NCI-H1436 (cell line): ENCODE data around the gene FUZ.
A peak's percentile ranks its signal among the peaks of the same experiment; 100 is the strongest.

Source experiments
- DNase-seq: peaks from one replicate; lab custom pipeline; 2025; lab: John Stamatoyannopoulos, UW

FUZ gene

GRCh38 chr19:49776371-49776764, 36.7 kb downstream of the FUZ start:
- no peak for DNase-seq

- DNase-seq: no peak
These were observed 37.2 kb downstream of the FUZ start for GRCh38 chr19:49775742-49776370.

GRCh38 chr19:49774969-49775368, 38.1 kb downstream of the FUZ start:
- DNase-seq: no peak

- DNase-seq: no peak
These were observed 39.3 kb downstream of the FUZ start for GRCh38 chr19:49773663-49774350.

DNA sequence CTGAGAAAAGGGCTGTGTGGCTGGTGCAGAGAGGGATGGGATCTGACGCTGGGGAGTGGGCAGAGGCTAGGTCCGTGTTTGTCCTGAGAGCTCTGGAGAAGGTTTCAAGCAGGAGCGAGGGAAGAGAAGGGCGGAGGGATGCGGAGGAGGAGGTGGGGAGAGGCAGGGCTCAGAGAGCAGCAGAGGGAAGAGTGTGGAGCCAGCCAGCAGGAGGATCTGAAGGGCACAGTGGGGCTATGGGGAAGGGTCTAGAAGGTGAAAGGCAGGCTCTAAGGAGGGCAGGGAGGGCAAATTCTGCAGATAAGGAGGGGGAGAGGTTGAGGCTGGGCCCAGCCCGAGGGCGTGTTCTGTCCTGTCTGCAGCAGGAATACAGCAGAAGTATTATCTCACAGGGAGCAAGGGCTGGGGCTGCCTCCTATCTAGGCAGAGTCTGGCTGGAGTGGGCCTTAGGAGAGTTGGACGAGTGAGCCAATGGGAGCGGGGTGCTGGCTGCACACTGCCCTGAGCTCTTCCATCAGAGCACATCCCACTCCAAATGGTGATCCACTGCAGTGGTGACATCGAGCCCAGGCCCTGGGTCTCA, 40.2 kb downstream of the FUZ start:
- no peak for DNase-seq

DNA sequence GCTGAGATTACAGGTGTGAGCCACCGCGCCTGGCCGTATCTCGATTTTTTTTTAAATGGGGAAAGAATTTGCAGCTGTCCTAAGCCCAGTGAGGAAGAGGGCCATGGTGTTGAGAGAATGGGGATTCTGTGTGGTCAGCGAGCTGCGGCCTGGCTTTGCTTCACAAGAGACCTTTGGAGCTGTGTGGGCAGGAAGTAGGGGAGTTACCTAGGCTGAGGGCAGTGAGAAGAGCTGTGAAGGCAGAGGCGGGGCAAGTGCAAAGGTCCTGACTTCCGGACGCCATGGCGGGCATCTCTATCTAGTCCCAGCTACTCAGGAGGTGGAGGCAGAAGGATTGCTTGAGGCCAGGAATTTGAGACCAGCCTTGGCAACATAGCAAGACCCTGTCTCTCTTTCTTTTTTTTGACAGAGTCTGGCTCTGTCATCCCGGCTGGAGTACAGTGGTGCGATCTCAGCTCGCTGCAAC, 41.4 kb downstream of the FUZ start:
- DNase-seq: no peak

- DNase-seq: no peak
These were observed 42.6 kb downstream of the FUZ start for GRCh38 chr19:49770529-49770928.

GRCh38 chr19:49767967-49768581, 45.0 kb downstream of the FUZ start:
- no peak for DNase-seq

GRCh38 chr19:49767381-49767780, 45.7 kb downstream of the FUZ start:
- DNase-seq: no peak

- no peak for DNase-seq
These were observed 46.2 kb downstream of the FUZ start, which contains the start of gene AP2A1 for GRCh38 chr19:49766930-49767299. AP2A1 (plus strand) TSS chr19:49767001; CDS start chr19:49767134, 133 bp downstream.

DNA sequence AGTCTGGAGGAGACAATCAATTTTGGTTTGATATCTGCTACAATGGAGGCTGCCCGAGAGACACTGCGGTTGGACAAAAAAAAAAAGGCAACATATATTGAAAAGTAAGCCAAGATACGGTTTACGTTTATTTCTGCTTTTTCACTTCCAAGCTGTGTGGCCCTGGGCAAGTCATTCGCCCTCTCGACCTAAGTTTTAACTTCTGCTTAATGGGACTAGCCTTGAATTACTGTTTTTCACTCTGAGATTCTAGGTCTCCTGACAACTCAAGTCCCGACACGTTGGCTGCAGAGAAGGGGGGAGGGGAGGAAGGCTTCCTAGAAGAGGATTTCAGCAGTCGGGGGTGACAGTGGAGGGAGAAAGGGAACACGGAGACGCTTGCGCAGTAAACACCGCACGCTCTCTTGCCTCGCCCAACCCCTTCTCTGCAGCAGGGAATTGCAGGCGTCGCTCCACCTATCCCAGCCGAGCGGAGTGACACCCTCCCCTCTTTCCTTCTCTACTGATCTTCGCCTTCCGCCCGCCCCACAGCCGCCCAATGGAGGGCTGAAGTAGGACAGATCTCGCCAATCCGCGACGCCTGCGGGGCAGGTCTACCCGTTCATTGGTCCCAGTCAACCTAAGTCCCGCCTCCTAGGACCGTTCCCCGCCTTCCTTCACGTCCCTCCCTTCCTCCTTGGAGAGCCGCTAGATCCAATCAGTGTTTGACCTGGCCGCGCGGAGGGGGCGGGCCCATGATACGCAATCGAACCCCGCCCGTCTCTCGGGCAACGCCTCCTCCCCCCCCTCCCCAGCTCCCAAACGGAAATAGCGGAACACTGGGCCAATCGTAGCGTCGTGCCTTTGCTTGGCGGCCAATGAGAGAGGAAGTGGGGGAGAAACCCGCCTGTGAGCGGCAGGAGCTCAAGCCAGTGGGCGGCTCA, 46.8 kb downstream of the FUZ start:
- DNase-seq: peak; percentile 100

DNA sequence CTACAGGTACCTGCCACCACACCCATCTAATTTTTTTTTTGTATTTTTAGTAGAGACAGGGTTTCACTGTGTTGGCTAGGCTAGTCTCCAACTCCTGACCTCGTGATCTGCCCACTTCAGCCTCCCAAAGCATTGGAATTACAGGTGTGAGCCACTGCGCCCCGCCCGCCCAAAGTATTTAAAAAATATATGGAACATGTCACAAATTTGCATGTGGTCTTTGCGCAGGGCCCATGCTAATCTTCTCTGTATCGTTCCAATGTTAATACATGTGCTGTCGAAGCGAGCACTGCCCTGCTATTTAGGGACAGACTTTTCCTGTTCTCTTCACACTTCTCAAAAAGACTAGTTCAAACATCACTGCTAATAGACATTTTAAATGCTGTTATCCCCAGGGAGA, 48.8 kb downstream of the FUZ start:
- no peak for DNase-seq

DNA sequence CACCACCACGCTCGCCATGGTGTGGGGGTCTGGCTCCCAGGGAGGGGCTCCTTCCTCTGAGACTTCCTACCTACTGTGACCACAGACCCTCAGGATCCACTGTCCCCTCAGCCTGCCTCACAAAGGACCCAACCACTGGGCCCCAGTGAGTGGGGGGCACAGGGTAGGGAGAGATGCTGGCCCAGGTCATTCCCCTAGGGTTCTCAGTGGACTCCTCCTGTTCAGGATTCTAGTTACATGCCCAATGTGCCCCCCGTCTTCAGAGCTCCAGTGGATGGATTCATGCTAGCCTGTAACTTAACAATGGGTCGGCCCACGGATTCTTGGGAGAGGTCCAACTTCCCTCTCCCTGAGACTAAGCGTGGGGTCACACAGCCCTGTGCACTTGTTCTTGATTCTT, 49.9 kb downstream of the FUZ start, which contains the start of gene TSKS:
Gene TSKS (minus strand): TSS at position 77 of the 400 bp plus-strand sequence. CDS start 59 bp downstream, at position 18.
- DNase-seq: no peak

- no peak for DNase-seq
These were observed 51.3 kb downstream of the FUZ start for GRCh38 chr19:49761625-49762311.

GRCh38 chr19:49761249-49761624, 51.9 kb downstream of the FUZ start:
- no peak for DNase-seq

GRCh38 chr19:49758292-49758691, 54.8 kb downstream of the FUZ start:
- no peak for DNase-seq
